ENCODE measurements around the gene PALMD.

GRCh38 chr1:99622702-99623347 is 23.1 kb upstream of the PALMD start:
- TF ChIP-seq EZH2 (optimal IDR thresholded peaks at IDR 0.05; ENCODE audit: low read depth, low read length) (no peak), CTCF (IDR thresholded peaks at IDR 0.05; ENCODE audit: low read length) (no peak), EZH2phosphoT487 (IDR thresholded peaks at IDR 0.05; ENCODE audit: low read length) (no peak)
